NCI-H1105 treated with DMSO at 0.1 percent for 48 hours (cell line): Measurements from ENCODE around the gene TPRG1L.
A peak's percentile ranks its signal among the peaks of the same experiment; 100 is the strongest.

Source experiments
- DNase-seq: peaks from one replicate; lab custom pipeline; 2025; lab: John Stamatoyannopoulos, UW

Gene TPRG1L

DNA sequence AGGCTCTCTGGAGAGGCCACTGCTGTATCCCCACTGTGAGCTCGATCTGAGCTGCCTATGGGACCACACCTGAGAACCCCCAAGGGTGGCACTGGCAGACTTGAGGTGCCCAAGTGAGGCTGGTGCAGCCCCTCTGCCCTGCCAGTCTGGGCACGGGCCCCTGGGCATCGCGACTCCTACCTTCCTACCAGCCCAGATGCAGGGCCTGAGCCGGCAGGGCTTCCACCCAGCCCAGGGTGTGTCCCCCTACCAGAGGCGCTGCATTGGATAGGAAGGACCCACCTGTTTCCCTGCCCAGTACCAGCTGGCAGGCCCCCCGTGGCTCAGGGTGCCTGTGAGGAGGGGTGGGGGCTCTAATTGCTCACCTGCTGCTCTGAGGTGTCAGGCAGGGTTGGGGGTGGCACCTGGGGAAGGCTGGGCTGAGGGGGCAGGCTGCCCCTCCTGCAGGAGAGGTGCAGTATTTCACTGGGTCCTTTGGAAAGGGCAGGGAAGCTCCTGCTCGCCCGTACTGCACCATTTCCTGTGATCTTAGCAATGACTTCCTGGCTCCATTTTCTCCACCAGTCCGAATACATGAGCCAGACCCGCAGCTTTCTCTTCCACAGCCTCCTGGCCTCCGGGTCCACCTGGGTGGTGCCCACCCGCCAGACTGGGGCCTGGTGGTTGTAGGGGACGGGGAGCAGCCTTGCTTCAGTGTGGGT lies 39.3 kb downstream of the TPRG1L start:
- peak; percentile 89 for DNase-seq

DNA sequence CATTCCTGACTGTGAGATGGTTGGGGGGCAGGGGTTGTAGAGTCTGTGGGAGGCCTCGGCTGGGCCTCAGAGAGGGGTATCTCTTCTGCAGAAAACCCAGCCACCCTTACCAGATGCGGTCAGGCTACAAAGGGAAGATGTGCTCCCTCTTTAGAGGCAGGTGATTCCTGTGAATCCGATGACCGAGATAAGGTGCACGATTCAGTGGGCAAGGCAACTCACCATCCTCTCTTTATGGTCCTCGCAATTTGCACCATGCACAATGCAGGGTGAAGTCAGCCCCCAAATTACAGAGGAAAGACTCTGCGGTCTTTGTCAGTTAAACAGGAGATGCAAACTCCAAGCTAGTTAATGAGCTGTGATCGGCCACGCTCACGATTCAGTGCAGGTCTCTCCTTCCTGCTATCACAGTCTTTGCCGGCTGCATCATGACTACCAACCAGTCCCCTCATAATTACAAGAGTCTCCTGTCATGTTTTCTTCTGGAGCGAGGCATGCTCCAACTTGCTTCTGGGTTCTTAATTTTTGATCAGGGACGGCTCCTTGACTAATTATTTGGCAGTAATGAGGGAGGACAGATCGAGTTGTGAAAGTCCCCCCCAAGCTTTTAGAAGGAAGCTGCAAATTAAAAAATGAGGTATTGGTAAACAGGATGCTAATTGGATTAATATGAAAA lies 40.0 kb downstream of the TPRG1L start:
- DNase-seq = peak; percentile 77

DNA sequence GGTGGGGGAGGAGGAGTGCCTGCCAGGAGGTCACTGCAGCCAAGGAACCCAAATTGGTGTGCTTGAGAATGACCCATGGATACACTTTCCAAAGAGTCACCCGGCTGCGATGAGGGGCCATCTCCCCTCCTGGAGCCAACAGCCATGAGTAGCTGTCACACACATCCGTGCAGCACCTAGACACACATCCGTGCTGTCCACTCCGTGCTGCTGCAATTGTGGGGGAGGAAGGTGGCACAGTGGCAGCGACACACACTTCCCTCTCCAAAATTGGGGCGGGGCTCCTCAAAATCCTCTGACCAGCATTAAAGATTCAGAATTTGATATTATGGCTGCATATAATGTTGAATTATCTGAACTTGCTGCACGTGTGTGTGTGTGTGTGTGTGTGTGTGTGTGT lies 43.3 kb downstream of the TPRG1L start:
- DNase-seq = no peak

DNA sequence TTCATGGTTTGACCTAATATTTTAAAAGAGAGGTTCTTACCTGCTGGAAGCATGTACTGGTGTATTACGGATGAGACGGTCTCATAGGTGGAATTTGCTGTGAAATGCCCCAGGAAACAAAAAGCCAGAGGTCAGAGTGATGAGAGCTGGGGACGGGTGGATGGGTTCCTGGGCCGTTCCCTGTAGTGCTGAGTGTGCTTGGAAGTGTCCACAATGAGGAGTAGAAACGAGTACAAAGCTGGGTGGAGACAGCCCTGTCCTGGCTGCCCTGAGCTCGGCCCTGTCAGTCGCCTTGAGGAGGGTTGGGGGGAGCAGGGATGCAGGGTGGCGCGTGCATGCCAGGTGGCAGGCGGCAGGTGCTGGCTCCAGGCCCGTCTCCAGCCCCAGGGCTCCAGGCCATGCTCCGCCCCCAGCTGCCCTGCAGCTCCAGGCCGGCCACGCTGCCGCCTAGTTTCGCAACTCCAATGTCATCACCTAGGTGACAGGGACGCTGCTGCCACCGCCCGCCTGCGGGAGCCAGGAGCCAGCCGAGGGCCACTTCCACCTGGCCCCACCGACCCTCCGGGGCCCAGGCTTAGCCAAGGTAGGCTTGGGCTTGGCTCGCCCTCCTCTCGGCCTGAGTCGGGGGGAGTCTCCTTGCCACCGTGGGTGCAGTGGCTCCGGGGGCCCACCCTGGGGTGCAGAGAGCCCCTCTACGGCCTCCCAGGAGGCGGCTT lies 43.9 kb downstream of the TPRG1L start:
- DNase-seq = peak; percentile 96

DNA sequence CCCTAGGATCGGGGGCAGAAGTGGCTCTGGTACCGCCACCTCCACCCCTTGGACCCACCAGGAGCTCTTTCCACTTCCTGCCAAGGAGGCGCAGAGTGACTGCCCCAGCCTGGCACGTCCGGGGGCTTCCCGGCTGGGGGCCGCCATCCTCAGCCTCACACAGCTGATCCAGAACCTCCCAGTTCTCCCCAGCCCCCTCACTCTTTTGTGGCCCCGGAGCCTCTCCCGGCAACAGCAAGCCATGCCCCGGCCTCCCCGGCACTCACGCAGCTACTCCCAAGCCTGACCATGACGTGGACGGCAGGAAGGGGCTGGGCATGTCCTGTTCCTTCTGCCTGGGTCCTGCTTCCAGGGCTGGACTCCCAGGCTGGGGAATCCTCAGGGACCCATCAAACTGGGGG lies 44.6 kb downstream of the TPRG1L start:
- no peak for DNase-seq

DNA sequence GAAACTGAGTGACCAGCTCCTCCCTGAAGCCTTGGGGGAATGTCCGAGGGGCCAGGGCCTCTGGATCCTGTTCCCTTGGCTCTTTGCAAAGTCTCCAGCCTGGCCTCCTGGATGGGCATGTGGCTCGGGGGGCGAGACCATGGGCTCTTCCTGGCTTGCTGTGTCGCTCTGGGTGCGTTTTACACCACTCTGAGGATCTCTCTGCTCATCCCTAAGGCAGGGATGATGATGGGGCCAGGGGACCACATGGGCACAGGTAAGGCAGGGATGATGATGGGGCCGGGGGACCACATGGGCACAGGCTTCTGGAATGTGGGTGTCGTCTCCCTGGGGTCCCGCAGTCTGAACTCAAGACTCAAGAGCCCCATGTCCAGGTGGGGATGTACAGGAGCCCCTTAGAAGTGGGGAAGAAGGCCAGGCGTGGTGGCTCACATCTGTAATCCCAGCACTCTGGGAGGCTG lies 45.2 kb downstream of the TPRG1L start:
- DNase-seq = no peak

DNA sequence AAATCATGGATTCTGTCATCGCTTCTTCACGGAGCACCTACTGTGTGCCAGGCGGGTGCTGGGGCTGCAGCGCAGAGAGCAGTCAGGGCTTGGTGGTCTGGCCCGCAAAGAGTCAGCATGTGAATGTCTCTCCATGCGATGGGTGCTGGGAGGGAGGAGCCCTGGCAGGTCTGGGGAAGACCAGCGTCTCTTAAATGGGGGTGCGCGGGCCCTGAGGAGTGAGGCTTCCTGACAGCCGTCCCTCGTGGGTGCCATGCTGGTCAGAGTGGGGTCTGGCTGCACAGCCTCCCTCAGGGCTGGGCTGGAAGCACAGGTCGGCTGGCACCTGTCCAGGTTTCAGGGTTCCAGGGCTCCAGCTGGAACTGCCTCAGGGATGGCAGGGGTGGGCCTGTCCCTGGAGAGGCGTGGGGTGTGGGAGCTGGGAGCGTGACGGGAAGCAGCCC lies 46.0 kb downstream of the TPRG1L start:
- DNase-seq = no peak

DNA sequence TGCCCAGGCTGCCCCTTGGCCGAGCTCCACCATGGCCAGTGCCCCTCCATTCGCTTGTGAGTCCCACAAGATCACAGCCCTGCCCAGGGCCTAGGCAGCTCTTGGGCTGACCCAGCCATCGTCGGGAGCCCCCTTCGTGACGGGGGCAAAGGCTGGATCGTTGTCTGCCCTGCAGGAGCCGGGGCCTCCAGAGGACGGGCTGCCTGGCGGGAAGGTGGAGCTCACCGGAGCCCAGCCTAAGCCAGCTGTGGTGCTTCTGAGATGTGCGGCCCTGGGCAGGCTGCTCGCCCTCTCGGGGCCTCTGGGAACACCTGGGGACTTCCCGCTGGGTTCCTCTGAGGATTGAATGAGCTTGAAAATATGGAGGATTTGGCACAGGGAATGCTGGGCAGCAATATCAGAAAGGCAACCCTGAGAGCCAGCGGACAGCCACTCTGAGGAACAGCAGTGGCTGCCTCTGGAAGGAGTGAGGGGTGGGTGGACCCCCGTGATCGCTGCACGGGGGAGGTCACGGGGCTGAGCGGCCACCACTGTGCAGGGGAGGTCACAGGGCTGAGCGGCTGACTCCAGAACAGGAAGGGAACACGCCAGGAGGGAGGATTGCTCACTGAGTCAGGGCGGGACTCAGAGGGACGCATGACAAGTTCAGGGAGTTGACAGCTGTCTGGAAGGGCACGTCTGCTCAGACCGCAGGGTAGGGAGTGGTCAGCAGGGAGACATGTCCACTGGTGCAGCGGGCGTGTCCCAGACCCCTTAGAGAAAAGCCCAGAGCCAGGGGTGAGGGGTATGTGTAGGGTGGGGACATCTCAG lies 46.8 kb downstream of the TPRG1L start:
- no peak for DNase-seq

DNA sequence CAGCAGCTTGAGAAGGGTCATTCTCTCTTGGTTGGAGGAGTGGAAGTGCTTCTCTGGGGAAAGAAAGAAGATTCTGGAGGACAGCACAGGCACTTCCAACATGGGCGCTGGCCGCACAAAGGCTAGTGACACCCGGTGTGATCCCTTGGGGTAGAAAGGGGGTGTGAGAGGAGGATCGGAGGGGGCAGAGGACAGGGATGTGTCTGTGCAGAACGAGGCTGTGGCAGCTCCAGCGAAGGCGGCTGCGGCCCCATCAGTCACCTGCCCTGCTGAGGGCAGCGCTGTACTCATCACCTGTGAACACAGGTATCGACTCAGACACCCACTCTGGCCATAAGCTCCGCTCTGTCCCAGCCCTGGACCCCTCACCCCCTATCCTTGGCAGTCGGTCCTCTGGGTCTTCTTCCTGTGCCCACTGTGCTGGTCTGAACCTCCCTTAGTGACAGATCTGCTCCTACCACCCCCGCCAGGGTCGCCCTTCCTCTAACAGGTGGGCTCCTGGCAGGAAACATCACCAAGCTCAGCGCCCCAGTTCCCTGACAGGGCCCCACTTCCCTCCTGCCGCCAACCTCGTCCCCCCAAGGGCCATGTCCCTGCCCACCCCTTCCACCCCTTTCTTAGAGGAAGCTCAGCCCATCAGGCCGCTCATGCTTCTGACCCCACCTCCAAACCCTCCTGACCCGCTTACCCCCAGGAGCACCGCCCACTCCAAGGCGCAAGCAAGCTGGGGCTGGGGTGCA lies 47.6 kb downstream of the TPRG1L start:
- DNase-seq = no peak

DNA sequence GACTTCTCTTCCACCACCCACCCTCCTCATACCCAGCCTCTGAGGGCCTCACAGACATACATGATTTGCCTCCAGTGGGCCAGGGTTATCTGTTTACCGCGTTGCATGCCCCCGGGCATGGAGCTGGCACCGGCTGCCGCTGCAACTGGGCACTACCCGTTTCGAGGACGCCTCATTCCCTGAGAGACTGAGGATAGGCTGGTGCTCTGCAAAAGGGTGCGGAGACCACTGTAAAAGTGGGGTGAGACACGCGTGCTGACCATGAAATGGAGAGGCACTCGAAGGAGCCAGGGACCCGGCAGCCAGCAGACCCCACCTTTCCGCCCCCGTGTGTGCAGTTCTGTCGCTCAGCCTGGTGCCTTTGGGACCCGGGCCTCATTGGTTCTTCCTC lies 48.2 kb downstream of the TPRG1L start:
- no peak for DNase-seq

DNA sequence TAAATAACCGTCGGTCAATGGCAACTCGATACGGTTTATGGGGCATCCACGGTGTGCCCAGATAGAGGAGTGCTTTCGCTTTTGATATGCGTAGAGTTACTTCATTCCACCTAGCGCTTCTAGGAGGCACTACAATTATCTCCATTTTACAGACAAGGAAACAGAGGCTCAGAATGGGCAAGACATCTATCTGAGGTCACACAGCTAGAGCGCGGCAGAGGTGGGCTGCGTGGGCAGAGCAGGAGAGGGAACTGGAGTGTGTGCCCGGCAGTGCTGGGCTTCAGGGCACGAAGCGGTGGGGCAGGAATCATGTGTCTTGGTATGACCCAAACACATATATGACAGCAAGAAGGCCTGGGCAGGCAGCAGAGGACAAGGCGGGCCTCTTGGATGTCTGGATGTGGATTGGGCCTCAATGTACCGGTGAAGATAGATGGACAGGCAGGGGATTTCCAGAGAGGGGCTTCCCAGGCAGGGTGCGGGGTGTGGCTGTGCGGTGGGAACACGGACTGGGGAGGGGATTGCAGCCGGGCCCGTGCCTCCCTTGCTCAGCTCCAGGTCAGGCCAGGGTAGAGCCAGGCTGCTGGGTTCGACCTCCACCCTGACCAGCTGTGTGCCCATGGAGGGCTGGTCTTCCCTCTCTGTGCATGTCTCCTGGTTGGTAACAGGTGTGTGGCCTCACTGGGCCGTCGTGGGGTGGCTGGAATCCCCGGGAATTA lies 48.7 kb downstream of the TPRG1L start:
- DNase-seq = no peak

DNA sequence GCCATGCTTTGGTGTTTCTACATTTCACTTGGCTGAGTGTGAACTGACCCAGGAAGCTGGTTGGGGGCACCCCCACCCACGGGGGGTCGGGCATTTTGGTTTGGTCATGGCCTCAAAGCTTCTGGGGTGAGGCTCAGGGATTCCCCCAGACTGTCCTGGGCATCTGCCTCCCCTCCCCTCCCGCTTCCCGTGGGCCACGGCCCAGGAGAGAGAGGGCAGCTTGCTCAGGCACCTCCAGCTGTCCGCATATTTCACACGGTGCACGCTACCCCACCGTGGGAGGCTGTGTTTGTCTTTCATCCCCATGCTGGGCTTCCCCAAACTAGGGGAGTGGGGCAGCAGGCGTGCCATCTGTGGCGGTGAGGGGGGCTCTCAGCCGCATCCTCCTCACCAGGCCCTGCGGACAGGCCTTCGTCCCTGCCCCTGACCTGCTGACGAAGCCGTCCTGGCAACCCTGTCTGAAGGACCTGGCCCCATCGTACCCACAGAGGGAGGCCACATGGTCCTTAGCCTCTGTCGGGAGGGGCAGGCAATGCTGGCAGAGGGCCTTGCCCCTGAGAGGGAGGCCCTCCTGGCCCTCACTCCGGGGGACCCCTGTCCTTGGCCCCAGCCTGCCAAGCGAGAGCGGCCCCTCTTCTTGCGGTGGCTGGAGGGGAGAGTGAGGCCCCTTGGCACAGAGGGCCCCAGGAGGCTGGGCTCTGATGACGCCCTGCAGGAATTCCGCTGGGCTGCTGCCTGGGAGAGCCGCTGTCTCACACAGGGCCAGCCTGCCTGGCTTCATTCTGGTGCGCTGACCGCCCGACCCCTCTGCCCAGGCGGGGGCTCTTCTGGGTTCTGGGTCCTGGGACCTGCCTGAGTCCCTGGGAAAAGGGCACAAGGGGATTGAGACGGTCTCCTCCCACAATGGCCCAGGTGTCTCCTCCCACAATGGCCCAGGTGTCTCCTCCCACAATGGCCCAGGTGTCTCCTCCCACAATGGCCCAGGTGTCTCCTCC lies 49.6 kb downstream of the TPRG1L start:
- no peak for DNase-seq

DNA sequence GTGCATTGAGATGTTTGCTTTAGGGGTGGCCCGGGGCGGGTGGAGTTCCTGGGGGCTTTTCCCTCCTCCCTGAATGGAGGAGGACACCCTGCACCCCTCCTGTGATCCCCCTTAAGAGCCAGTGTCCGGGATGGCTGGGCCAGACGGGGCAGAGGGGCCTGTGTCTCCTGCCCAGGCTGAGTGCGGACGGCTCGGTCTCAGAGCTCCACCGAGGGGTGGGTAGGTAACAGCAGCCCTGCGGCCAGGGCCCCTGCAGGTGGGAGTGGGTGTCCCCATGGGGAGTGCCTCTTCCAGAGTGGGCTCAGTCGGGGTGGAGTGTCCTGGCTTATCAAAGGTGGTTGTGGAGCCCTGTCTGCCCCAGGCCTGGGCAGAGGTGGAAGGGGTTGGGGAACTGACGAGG lies 50.6 kb downstream of the TPRG1L start:
- no peak for DNase-seq

DNA sequence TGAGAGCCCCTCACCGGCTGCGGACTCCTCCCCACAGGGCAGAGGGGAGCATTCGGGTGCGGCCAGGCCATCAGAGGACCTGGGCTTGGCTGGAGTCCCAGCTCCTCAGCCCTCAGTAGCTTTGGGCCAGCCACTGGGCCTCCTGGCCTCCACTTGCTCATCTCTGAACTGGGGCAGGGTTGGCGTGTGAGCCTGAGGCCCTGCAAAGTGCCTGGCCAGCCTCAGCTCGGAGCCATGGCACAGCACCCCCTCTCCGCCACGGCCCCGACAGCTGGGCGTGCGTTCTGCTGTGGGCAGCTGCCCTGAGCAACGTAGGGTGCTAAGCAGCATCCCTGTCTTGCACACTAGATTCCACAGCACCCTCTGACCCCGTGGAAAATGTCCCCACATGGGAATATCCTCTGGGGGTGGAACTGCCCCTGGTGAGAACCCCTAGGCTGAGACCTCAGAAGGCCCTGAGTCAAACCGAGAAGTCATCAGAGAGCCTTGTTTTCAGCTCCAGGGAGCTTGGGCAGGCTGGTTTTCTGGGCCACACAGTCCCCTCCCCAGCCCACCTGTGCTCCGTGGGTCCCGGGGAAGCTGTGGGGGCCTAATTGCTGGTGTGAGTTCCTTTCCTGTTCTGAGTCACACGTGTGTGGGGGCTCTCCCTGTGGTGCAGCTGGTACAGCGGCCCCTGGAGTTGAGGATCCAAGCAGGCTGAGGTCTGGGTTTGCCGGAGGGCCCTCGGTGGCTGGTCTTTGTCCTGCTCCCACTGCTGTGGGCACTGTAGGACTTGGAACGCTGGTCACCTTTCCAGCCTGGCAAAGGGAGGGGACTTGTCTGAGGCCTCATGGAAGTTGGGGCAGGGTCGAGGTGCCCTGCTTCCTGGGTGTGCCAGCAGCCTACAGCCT lies 52.0 kb downstream of the TPRG1L start:
- DNase-seq = no peak

DNA sequence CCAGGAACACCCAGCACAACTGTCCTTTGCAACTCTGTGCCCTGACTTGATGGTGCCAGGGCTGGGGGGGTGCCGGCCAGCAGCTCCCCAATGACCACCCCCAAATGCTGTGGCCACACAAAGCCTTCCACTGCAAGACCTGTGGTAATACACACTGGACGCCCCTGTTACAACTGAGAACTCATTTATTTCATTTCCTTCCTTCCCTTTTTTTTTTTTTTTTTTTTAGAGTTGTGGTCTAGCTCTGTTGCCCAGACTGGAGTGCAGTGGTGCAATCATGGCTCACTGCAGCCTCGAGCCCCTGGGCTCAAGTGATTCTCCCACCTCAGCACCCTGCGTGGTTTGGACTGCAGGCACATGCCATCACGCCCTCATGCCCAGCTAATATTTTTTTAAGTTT lies 52.7 kb downstream of the TPRG1L start:
- no peak for DNase-seq

DNA sequence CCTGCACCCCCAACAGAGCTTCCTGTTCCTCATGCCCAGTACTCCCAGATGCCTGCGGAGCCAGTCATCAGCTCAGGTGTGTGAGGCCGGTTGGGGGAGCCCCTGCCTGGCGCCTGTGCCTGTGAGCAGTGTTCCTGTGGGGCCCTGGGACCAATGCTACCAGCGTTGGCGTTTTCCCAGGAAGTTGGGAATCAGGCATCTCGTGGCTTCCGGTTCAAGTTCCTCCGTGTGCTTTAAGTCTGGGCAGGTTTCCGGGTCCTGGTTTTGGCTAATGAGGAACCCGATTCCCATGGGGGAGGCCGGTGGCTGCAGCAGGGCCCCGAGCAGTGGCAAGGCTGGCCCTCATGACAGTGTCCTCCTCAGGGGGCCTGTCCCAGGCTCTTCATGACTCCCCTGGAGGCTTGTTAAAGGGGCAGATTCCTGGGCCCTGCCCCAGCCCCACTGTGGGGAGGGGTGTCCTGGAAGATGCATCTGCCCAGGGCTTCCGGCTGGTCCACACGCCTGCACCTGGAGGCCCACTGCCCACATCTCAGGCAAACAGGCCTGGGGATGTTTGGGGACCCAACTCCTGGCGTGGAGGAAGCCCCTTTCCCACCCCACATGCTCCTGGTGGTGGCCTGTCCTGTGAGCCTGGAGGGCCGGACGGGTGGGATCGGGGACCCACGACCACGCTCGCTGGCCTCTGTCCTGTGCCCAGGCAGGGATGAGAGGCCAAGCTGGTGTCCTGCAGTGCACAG lies 53.7 kb downstream of the TPRG1L start:
- no peak for DNase-seq

DNA sequence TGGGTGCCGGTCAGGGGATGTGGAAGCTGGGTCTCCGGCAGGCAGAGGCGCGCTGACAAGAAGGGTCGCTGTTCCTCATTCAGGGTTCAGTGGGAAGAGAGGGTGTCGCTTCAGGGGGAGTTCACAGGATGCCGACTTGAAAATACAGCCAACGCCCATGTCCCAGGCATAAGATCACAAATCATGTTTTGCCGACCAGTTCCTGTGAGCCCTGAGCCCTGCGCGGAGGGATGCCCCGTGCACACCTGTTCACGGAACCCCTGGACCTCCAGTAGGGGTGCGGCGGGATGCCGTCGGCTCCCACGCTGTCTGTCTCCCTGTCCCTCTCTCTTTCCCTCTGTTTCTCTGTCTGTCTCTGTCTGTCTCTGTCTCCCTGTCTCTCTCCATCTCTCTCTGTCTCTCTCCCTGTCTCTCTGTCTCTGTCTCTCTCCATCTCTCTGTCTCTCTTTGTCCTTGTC lies 54.3 kb downstream of the TPRG1L start:
- DNase-seq = no peak
